Umbilical cord (tissue), 2 donors: ENCODE results near the gene PTPN2. TPM values are rescaled to one million over a fixed set of nuclear protein-coding genes. Genes with fewer than 3 reads are reported as not detected.
"Not testable (repeated sequence)": the region's sequence is repeated elsewhere in the genome, so short reads cannot be mapped to it uniquely, and the experiment has no call there.

Experiments
- DNase-seq: peaks from one replicate; pipeline ENCODE4 v3.0.0-alpha.2; 2015; ENCODE audit warnings: low spot score
- total RNA-seq: library from RNA; depleted of rRNA; stranded (reverse); fragments of >200 nt; gene quantifications from one replicate; pipeline ENCODE4 v1.2.3, GENCODE V29; 2014; ENCODE audit warnings: low replicate concordance; ENCODE audit not compliant: insufficient read depth

Gene PTPN2
- total RNA-seq, 1 donor from 2014 or later: 21.9 TPM

- DNase-seq: no peak
Measured at GRCh38 chr18:12825230-12825629, 58.8 kb downstream of the PTPN2 start.

GRCh38 chr18:12823892-12824291 is 60.1 kb downstream of the PTPN2 start:
- DNase-seq: no peak

- no peak for DNase-seq
Measured at GRCh38 chr18:12821408-12821807, 62.6 kb downstream of the PTPN2 start.

- DNase-seq: no peak
Measured at GRCh38 chr18:12820506-12820905, 63.5 kb downstream of the PTPN2 start.

- no peak for DNase-seq
Measured at GRCh38 chr18:12819841-12820240, 64.2 kb downstream of the PTPN2 start.

- no peak for DNase-seq
Measured at GRCh38 chr18:12819322-12819721, 64.7 kb downstream of the PTPN2 start.

- no peak for DNase-seq
Measured at GRCh38 chr18:12818243-12818642, 65.8 kb downstream of the PTPN2 start.

GRCh38 chr18:12816451-12816850 is 67.6 kb downstream of the PTPN2 start:
- no peak for DNase-seq

GRCh38 chr18:12811191-12811950 is 72.7 kb downstream of the PTPN2 start:
- no peak for DNase-seq

- no peak for DNase-seq
Measured at GRCh38 chr18:12803069-12803936, 80.7 kb downstream of the PTPN2 start.

- DNase-seq: no peak
Measured at GRCh38 chr18:12802538-12802937, 81.5 kb downstream of the PTPN2 start.

- DNase-seq: no peak
Measured at GRCh38 chr18:12796448-12796847, 87.6 kb downstream of the PTPN2 start.

- no peak for DNase-seq
Measured at GRCh38 chr18:12791610-12792009, 92.4 kb downstream of the PTPN2 start.

GRCh38 chr18:12786669-12787068 is 97.4 kb downstream of the PTPN2 start:
- DNase-seq: no peak

- DNase-seq: no peak
Measured at GRCh38 chr18:12783524-12783923, 100.5 kb downstream of the PTPN2 start.

- DNase-seq: no peak
Measured at GRCh38 chr18:12782521-12782920, 101.5 kb downstream of the PTPN2 start.

GRCh38 chr18:12779456-12779855 is 104.6 kb downstream of the PTPN2 start:
- no peak for DNase-seq

- no peak for DNase-seq
Measured at GRCh38 chr18:12779043-12779442, 105.0 kb downstream of the PTPN2 start.

- peak; percentile 13 for DNase-seq
Measured at GRCh38 chr18:12777500-12777944, 106.5 kb downstream of the PTPN2 start.

GRCh38 chr18:12776821-12777471 is 107.1 kb downstream of the PTPN2 start:
- no peak for DNase-seq

GRCh38 chr18:12776415-12776814 is 107.6 kb downstream of the PTPN2 start:
- not testable (repeated sequence) for DNase-seq

- DNase-seq: no peak
Measured at GRCh38 chr18:12774982-12775381, 109.1 kb downstream of the PTPN2 start.
